Measurements from ENCODE around the gene E2F8. TPM values are rescaled to one million over a fixed set of nuclear protein-coding genes. Genes with fewer than 3 reads are reported as not detected.
A peak's percentile ranks its signal among the peaks of the same experiment; 100 is the strongest.

The E2F8 gene
- polyA plus RNA-seq, 4 donors, result 0.27 to 13.3 (median 2.6) TPM

- FAIRE-seq (no peak), DNase-seq (peak in 1 of 2 donors; percentile 33)
- Histone ChIP-seq H3K27ac (ENCODE audit: low read depth in 1 of 3, low read length in 2 of 3) (no peak overlapping the region), H3K4me3 (ENCODE audit: low read depth in 1 of 3, low read length in 3 of 3) (no peak overlapping the region), H3K4me1 (ENCODE audit: control insufficient read depth in 3 of 3, insufficient read depth in 2 of 3, low read depth in 1 of 3, low read length in 2 of 3) (peaks cover 0 to 14% (median 3%) of the 10 kb centered on the region in 3 donors), H3K27me3 (ENCODE audit: control insufficient read depth in 3 of 3, insufficient read depth in 3 of 3, low read length in 3 of 3) (no peaks in the 10 kb centered on the region), H3K9me3 (ENCODE audit: control insufficient read depth in 2 of 2, insufficient read depth in 1 of 2, low read depth in 1 of 2, low read length in 1 of 2) (no peaks in the 10 kb centered on the region), H3K36me3 (ENCODE audit: control insufficient read depth in 3 of 3, insufficient read depth in 2 of 3, low read depth in 1 of 3, low read length in 3 of 3) (no peaks in the 10 kb centered on the region)
- WGBS, 3 donors, result 55 to 71% (median 70%) methylated on average over 2 of the region's 2 CpGs
These were observed 46.8 kb downstream of the E2F8 start for GRCh38 chr11:19193916-19194315.

GRCh38 chr11:19191530-19192169 is 49.1 kb downstream of the E2F8 start:
- H3K27me3 ChIP-seq (ENCODE audit: control insufficient read depth in 3 of 3, insufficient read depth in 3 of 3, low read length in 3 of 3), result no peaks in the 10 kb centered on the region
- WGBS, 3 donors, result 55 to 74% (median 55%) methylated on average over 7 of the region's 7 CpGs
- FAIRE-seq (no peak), DNase-seq (peak; percentile 78 to 83)
- no peak overlapping the region for H3K4me3 ChIP-seq (ENCODE audit: low read depth in 1 of 3, low read length in 3 of 3)
- no peak overlapping the region for H3K27ac ChIP-seq (ENCODE audit: low read depth in 1 of 3, low read length in 2 of 3)
- peaks cover 0 to 9% (median 3%) of the 10 kb centered on the region in 3 donors for H3K4me1 ChIP-seq (ENCODE audit: control insufficient read depth in 3 of 3, insufficient read depth in 2 of 3, low read depth in 1 of 3, low read length in 2 of 3)
- no peaks in the 10 kb centered on the region for H3K36me3 ChIP-seq (ENCODE audit: control insufficient read depth in 3 of 3, insufficient read depth in 2 of 3, low read depth in 1 of 3, low read length in 3 of 3)
- no peaks in the 10 kb centered on the region for H3K9me3 ChIP-seq (ENCODE audit: control insufficient read depth in 2 of 2, insufficient read depth in 1 of 2, low read depth in 1 of 2, low read length in 1 of 2)

GRCh38 chr11:19187833-19188258 is 52.9 kb downstream of the E2F8 start:
- no peak for FAIRE-seq
- WGBS, 3 donors, result 90 to 95% (median 94%) methylated on average over 9 of the region's 9 CpGs

GRCh38 chr11:19187114-19187832 is 53.5 kb downstream of the E2F8 start:
- Histone ChIP-seq H3K27me3 (ENCODE audit: control insufficient read depth in 3 of 3, insufficient read depth in 3 of 3, low read length in 3 of 3) (no peaks in the 10 kb centered on the region), H3K27ac (ENCODE audit: low read depth in 1 of 3, low read length in 2 of 3) (no peak overlapping the region), H3K4me3 (ENCODE audit: low read depth in 1 of 3, low read length in 3 of 3) (no peak overlapping the region), H3K9me3 (ENCODE audit: control insufficient read depth in 2 of 2, insufficient read depth in 1 of 2, low read depth in 1 of 2, low read length in 1 of 2) (no peaks in the 10 kb centered on the region), H3K4me1 (ENCODE audit: control insufficient read depth in 3 of 3, insufficient read depth in 2 of 3, low read depth in 1 of 3, low read length in 2 of 3) (peaks cover 0 to 8% (median 3%) of the 10 kb centered on the region in 3 donors), H3K36me3 (ENCODE audit: control insufficient read depth in 3 of 3, insufficient read depth in 2 of 3, low read depth in 1 of 3, low read length in 3 of 3) (no peaks in the 10 kb centered on the region)
- FAIRE-seq (no peak), DNase-seq (no peak)
- 57 to 80% (median 74%) methylated on average over 5 of the region's 5 CpGs for WGBS, 3 donors

More at GRCh38 chr11:19187833-19188258, 52.9 kb downstream of the E2F8 start:
- Histone ChIP-seq H3K4me1 (ENCODE audit: control insufficient read depth in 3 of 3, insufficient read depth in 2 of 3, low read depth in 1 of 3, low read length in 2 of 3) (peaks cover 0 to 9% (median 3%) of the 10 kb centered on the region in 3 donors), H3K9me3 (ENCODE audit: control insufficient read depth in 2 of 2, insufficient read depth in 1 of 2, low read depth in 1 of 2, low read length in 1 of 2) (no peaks in the 10 kb centered on the region), H3K36me3 (ENCODE audit: control insufficient read depth in 3 of 3, insufficient read depth in 2 of 3, low read depth in 1 of 3, low read length in 3 of 3) (no peaks in the 10 kb centered on the region), H3K27ac (ENCODE audit: low read depth in 1 of 3, low read length in 2 of 3) (no peak overlapping the region), H3K27me3 (ENCODE audit: control insufficient read depth in 3 of 3, insufficient read depth in 3 of 3, low read length in 3 of 3) (no peaks in the 10 kb centered on the region), H3K4me3 (ENCODE audit: low read depth in 1 of 3, low read length in 3 of 3) (no peak overlapping the region)
- no peak for DNase-seq

- Histone ChIP-seq H3K27ac (ENCODE audit: low read depth in 1 of 3, low read length in 2 of 3) (no peak overlapping the region), H3K27me3 (ENCODE audit: control insufficient read depth in 3 of 3, insufficient read depth in 3 of 3, low read length in 3 of 3) (no peaks in the 10 kb centered on the region), H3K36me3 (ENCODE audit: control insufficient read depth in 3 of 3, insufficient read depth in 2 of 3, low read depth in 1 of 3, low read length in 3 of 3) (no peaks in the 10 kb centered on the region), H3K9me3 (ENCODE audit: control insufficient read depth in 2 of 2, insufficient read depth in 1 of 2, low read depth in 1 of 2, low read length in 1 of 2) (no peaks in the 10 kb centered on the region), H3K4me1 (ENCODE audit: control insufficient read depth in 3 of 3, insufficient read depth in 2 of 3, low read depth in 1 of 3, low read length in 2 of 3) (no peaks in the 10 kb centered on the region), H3K4me3 (ENCODE audit: low read depth in 1 of 3, low read length in 3 of 3) (no peak overlapping the region)
- no peak for FAIRE-seq
- no peak for DNase-seq
- 68 to 75% (median 71%) methylated on average over 6 of the region's 6 CpGs for WGBS, 3 donors
These were observed 55.2 kb downstream of the E2F8 start for GRCh38 chr11:19185516-19186052.

GRCh38 chr11:19185036-19185435 is 55.7 kb downstream of the E2F8 start:
- 77 to 86% (median 86%) methylated on average over 2 of the region's 2 CpGs for WGBS, 3 donors
- H3K4me1 ChIP-seq (ENCODE audit: control insufficient read depth in 3 of 3, insufficient read depth in 2 of 3, low read depth in 1 of 3, low read length in 2 of 3), result no peaks in the 10 kb centered on the region
- no peaks in the 10 kb centered on the region for H3K36me3 ChIP-seq (ENCODE audit: control insufficient read depth in 3 of 3, insufficient read depth in 2 of 3, low read depth in 1 of 3, low read length in 3 of 3)
- H3K27ac ChIP-seq (ENCODE audit: low read depth in 1 of 3, low read length in 2 of 3), result no peak overlapping the region
- no peak for FAIRE-seq
- H3K27me3 ChIP-seq (ENCODE audit: control insufficient read depth in 3 of 3, insufficient read depth in 3 of 3, low read length in 3 of 3), result no peaks in the 10 kb centered on the region
- no peaks in the 10 kb centered on the region for H3K9me3 ChIP-seq (ENCODE audit: control insufficient read depth in 2 of 2, insufficient read depth in 1 of 2, low read depth in 1 of 2, low read length in 1 of 2)
- H3K4me3 ChIP-seq (ENCODE audit: low read depth in 1 of 3, low read length in 3 of 3), result no peak overlapping the region
- DNase-seq, result no peak

- FAIRE-seq, result no peak
- Histone ChIP-seq H3K9me3 (ENCODE audit: control insufficient read depth in 2 of 2, insufficient read depth in 1 of 2, low read depth in 1 of 2, low read length in 1 of 2) (no peaks in the 10 kb centered on the region), H3K27me3 (ENCODE audit: control insufficient read depth in 3 of 3, insufficient read depth in 3 of 3, low read length in 3 of 3) (no peaks in the 10 kb centered on the region), H3K4me1 (ENCODE audit: control insufficient read depth in 3 of 3, insufficient read depth in 2 of 3, low read depth in 1 of 3, low read length in 2 of 3) (no peaks in the 10 kb centered on the region), H3K36me3 (ENCODE audit: control insufficient read depth in 3 of 3, insufficient read depth in 2 of 3, low read depth in 1 of 3, low read length in 3 of 3) (no peaks in the 10 kb centered on the region), H3K4me3 (ENCODE audit: low read depth in 1 of 3, low read length in 3 of 3) (no peak overlapping the region), H3K27ac (ENCODE audit: low read depth in 1 of 3, low read length in 2 of 3) (no peak overlapping the region)
- no peak for DNase-seq
- 88 to 96% (median 90%) methylated on average over 7 of the region's 7 CpGs for WGBS, 3 donors
These were observed 57.1 kb downstream of the E2F8 start for GRCh38 chr11:19183646-19184045.

GRCh38 chr11:19181531-19182261 is 59.0 kb downstream of the E2F8 start:
- no peak for DNase-seq
- H3K27me3 ChIP-seq (ENCODE audit: control insufficient read depth in 3 of 3, insufficient read depth in 3 of 3, low read length in 3 of 3), result no peaks in the 10 kb centered on the region
- FAIRE-seq, result no peak
- peaks cover 0 to 2% (median 0%) of the 10 kb centered on the region in 3 donors for H3K36me3 ChIP-seq (ENCODE audit: control insufficient read depth in 3 of 3, insufficient read depth in 2 of 3, low read depth in 1 of 3, low read length in 3 of 3)
- no peak overlapping the region for H3K4me3 ChIP-seq (ENCODE audit: low read depth in 1 of 3, low read length in 3 of 3)
- H3K4me1 ChIP-seq (ENCODE audit: control insufficient read depth in 3 of 3, insufficient read depth in 2 of 3, low read depth in 1 of 3, low read length in 2 of 3), result no peaks in the 10 kb centered on the region
- no peaks in the 10 kb centered on the region for H3K9me3 ChIP-seq (ENCODE audit: control insufficient read depth in 2 of 2, insufficient read depth in 1 of 2, low read depth in 1 of 2, low read length in 1 of 2)
- 86 to 93% (median 90%) methylated on average over 5 of the region's 5 CpGs for WGBS, 3 donors
- H3K27ac ChIP-seq (ENCODE audit: low read depth in 1 of 3, low read length in 2 of 3), result no peak overlapping the region
